Activated CD8-positive, alpha-beta memory T cell treated with anti-CD3 and anti-CD28 coated beads, Interleukin-2, amount 50 U/mL, for 24 hours (primary cell): ENCODE data around the gene FGF9.

Experiments used
- DNase-seq: peaks from one replicate; pipeline ENCODE4 v3.0.0-alpha.2; 2020; ENCODE audit errors: extremely low read depth

FGF9 gene

DNA sequence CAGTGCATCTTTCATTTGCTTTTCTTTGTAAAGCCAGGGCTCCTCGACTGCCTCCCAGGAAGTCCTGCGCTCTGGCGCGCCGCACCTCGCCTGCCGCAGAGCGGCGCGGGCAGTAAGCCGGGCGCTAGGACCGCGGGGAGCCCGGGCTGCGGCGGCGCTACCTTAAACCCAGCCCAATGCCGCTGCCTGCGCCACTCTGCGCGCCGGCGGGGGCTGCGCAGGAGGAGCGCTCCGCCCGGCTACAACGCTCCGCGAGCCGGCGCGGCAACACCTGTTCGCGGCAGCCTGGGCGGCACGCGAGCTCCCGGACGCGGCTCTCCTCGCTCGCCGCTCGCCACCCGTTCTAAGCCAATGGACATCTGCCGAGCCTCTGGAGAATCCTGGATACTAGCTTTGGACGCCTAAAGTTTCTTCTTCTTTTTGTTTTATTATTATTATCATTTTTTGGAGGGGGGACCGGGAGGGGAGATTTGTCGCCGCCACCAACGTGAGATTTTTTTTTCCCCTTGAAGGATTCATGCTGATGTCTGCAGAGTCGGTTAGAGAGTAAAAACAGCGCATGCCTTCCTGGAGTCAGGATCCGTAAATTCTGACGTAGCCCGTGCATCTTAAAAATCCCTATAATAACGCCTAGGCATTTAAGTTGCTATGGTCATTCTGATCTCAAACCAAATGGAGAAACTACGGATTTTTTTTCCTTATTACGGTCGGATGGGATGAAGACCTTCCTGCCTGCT lies at the start of gene FGF9:
TSS of gene FGF9 (plus strand) at position 191 of the 737 bp plus-strand sequence. CDS start 840 bp downstream, outside the sequence.
- DNase-seq, result no peak

- DNase-seq, result no peak
Observed at GRCh38 chr13:21625366-21625765, 45.5 kb upstream of the FGF9 start.

GRCh38 chr13:21632196-21632595 lies 38.7 kb upstream of the FGF9 start:
- no peak for DNase-seq

- DNase-seq, result no peak
Observed at GRCh38 chr13:21636656-21637055, 34.2 kb upstream of the FGF9 start.

DNA sequence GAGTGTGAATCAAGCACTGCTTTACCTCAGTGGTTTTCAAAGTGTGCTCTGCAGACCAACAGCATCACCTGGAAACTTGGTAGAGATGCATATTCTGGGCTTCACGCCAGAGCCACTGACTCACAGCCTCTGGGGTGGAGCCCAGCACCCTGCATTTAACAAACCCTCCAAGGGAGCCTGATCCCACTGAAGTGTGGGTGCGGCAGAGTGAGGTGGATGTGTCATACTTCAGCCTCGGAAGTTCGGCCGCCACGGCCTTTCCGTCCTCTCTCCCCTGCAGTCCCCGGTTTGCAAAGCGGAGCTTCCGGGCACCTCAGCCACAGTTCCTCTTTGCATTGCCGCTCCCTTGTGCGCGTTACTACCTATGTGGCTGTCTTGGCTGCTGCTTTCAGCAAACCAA lies 33.6 kb upstream of the FGF9 start:
- no peak for DNase-seq

- DNase-seq, result no peak
Observed at GRCh38 chr13:21638319-21639282, 32.3 kb upstream of the FGF9 start.

DNA sequence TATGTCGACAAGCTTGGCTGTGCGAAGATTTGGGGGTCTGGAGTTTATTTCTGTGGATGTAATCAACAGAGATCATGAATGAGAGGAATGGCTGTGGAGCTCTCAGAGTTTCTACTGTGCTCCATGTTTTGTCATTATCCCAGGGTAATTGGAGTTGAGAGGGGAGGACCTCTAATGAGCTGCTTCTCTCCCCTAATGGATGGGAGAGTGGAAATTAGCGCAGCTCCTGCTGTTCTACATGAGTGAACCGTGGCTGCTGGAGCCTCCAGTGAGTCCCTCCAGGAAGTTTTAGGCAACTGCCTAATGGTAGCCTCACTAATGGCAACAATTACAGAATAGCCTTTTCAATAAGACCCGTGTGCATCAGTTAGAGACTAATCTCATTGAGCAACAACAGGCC lies 31.3 kb upstream of the FGF9 start:
- no peak for DNase-seq

GRCh38 chr13:21641629-21642028 lies 29.2 kb upstream of the FGF9 start:
- no peak for DNase-seq

DNA sequence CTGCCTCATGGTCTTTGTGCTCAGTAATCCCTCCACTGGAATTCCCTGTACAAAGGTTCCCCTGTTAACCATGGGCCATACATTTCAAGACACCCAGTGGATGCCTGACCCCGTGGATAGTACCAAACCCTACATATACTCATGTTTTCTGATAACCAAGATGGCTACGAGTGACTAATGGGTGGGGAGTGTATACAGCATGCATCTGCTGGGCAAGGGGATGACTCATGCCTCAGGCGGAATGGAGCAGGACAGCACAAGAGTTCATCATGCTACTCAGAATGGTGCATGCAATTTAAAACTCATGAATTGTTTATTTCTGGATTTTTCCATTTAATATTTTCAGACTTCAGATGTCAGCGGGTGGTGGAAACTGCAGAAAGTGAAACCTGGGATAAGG lies 13.3 kb upstream of the FGF9 start:
- DNase-seq, result no peak

DNA sequence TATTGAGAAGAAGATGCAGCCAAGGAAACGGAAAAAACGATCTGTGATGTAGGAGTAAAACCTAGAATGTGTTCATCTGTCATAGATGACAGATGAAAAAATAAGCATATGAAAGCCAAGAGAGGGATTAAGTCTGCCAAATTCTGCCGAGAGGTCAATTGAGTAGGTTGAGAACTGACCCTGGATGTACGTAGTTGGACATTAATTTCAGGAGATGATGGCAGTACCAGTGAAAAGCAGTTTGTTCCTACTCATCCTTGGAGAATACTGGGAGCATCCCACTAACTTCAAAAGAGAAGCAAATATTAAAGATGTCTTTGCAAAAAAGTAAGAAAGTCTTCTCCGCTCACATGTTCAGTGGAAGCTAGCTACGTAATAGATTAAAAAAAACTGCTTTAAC lies 11.8 kb upstream of the FGF9 start:
- DNase-seq, result no peak

DNA sequence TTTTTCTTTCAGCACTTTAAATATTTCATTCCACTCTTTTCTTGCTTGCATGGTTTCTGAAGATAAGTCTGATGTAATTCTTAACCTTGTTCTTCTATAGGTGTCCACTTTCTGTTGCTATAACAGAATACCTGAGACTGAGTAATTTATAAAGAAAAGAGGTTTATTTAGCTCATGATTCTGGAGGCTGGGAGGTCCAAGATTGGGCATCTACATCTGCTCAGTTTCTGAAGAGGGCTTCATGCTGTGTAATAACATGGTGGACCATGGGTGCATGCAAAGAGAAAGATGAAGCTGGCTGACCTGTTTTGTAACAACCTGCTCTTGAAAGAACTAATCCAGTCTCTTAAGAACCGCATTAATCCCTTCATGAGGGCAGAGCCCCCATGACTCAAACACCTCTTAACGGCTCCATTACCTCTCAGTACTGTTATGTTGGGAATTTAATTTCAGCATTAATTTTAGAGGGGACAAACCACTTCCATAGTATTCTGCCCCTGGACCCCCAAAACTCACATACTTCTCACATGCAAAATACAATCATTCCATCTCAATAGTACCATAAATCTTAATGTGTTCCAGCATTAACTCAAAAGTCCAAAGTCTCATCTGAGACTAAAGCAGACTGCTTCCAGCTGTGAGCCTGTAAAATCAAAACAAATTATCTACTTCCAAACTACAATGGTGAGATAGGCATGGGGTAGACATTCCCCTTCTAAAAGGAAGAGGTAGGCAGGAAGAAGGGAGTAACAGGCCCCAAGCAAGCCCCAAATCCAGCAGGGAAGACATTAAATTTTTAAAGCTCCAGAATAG lies 9.6 kb upstream of the FGF9 start:
- DNase-seq, result no peak

DNA sequence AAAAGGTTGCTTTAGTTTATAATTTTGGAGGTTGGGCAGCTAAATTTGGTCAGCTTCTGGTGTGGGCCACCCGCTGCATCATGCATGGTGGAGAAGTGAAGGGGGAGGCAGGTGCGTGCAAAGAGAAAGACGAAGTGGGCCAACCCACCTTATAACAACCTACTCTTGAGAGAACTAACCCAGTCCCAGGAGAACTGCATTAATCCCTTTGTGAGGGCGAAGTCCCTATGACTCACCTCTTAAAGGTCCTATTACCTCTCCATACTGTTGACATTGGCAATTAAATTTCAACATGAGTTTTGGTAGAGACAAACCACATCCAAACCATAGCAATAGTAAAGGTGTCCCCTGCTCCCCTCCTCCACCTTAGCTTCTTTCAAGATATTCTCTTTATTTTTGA lies 7.7 kb upstream of the FGF9 start:
- DNase-seq, result no peak

DNA sequence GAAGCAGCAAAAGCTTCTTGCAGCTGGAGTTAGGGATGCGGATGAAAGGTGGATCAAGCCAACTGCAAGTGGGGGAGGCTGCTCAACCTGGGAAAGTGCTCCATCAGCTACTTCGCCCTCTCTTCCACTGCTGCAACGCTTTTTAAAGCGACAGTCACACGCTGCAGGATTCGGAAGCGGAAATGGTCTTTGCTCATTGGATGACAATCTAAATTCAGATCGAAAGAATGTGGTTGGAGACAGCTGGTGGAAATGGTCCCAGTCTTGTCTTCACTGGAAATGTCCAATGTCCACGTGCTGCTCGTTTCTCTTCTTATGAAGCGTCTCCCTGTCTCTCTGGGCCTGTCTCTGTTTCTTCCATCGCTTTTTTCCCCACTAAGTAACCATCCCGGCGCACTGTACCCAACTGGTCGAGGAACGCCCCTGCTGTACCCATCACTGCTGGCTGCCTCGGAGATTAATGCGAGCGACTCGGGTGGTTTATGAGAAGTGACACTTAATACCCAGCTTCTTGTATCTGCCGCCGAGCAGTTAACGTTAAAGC lies 2.1 kb upstream of the FGF9 start:
- DNase-seq, result no peak

DNA sequence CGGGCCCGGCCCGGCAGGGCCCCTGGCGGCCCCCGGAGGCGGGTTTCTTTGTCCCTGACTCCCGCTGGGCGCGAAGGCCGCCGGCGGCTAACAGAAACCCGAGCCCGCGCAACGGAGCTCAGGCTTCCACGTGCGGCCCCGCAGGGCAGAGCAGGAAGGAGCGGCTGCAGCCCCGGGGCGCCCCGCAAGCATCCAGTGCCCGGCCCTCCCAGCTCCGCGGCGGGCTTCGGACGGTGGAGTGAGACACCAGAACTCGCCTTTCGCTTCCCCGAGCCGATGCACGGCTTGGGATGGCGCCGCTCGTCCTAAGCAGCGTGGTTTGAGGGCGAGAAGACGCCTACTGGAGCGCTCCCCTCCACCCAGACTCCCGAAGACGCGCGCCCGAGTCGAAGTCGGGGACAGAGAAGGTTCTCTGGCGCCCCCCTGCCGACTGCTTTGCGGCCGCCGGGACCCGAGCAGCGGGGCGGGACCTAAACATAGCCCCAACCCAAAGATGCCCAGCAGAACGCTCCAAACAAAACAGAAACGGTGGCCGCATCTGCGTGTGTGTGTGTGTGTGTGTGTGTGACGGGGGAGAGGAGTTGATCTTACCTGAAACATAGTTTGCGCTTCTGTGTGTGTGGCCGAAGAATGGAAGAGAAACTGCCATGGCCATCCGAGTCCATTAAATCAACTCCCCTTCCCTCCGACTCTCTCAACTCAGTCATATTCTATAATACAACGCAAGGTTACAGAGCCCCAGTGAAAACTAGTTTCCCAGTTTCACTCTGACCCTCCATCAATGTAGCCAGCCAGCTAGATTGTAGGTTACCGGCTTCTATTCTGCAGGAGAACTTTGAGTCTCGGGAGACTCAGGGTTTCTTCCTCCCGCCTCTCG lies 629 bp upstream of the FGF9 start:
- no peak for DNase-seq

DNA sequence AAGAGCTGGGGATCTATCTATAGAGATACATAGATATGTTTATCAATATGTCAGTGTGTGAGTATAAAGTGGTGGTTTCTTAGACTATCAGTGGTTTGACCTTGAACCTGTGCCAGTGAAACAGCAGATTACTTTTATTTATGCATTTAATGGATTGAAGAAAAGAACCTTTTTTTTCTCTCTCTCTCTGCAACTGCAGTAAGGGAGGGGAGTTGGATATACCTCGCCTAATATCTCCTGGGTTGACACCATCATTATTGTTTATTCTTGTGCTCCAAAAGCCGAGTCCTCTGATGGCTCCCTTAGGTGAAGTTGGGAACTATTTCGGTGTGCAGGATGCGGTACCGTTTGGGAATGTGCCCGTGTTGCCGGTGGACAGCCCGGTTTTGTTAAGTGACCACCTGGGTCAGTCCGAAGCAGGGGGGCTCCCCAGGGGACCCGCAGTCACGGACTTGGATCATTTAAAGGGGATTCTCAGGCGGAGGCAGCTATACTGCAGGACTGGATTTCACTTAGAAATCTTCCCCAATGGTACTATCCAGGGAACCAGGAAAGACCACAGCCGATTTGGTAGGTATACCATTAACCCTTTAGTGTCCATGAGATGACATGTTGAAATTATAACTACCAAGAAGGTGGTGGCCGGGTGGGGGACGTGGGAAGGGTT lies 880 bp downstream of the FGF9 start:
- DNase-seq, result no peak

DNA sequence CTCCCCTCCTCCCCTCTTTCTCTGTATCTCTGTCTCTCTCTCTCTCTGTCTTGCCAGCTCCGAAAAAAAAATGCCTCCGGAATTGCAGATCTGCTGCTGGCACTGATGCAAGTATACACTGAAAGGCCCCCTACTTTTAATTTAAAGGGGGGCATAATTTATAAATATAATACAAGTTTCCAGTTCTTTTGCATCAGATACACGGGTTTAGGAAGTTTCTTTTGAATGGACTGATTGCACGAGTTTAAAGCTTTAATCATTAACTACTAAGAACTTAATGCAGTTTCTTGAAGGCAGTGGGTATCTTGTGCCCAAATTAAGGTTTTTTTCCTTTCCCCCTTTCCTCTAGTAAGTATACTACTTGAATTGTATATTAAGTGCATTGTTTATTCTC lies 1.4 kb downstream of the FGF9 start:
- no peak for DNase-seq

DNA sequence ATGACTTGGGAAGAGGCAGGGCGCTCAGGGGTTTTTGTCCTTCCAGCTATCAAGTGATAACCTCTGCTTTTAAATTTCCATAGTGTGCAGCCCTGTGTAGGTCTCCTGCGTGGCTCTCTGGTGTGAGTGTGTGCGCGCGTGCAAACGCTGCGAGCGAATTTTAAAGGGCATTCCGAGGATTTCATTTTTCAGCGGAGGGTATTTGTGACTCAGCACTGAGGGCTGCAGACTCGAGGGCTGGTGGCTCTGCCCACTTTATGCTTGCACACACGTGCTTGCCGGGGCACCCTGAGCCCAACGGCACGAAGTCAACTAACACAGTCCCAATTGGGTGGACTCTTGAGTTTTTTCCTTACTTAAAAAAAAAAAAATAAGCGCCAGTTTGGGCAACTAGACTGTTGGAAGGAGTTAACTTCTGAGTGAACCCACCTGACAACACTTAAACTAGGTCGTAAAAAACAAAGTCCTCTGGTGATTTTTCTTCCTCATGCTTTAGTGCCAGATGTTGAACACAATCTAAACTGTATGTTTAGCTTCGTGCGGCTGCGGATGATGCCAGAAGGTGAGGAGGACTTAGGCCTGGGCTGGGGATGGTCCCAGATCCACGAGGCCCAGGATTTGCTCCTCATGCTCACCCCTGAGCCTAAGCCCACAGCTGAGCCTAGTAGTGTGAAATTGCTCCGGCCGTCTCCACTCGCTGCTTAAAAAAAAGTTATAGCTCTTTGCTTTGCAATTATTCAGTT lies 2.1 kb downstream of the FGF9 start:
- DNase-seq, result no peak

- no peak for DNase-seq
Observed at GRCh38 chr13:21673539-21673788, 2.6 kb downstream of the FGF9 start.

GRCh38 chr13:21673789-21674489 lies 3.1 kb downstream of the FGF9 start:
- DNase-seq, result no peak
